ENCODE results near the gene KLHDC4.

Gene KLHDC4

DNA sequence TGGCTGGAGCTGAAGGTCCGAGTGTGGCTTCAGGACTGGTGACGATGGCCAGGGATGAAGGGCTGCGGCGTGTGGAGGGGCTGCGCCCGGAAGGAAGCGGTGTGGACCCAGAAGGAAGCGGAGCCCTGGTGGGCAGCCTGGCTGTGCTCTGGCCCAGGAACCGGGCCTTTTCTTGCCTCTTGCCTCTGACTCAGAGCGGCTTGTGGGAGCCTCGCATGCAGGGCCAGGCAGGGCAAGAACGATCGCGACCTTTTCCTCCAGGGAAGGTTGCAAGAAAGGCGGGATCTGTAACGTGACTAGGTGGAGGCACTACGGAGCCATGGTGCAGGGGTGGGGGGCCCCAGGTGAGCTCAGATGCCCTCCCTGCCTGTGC lies 85.5 kb downstream of the KLHDC4 start:
- TF ChIP-seq, protein P1, sequence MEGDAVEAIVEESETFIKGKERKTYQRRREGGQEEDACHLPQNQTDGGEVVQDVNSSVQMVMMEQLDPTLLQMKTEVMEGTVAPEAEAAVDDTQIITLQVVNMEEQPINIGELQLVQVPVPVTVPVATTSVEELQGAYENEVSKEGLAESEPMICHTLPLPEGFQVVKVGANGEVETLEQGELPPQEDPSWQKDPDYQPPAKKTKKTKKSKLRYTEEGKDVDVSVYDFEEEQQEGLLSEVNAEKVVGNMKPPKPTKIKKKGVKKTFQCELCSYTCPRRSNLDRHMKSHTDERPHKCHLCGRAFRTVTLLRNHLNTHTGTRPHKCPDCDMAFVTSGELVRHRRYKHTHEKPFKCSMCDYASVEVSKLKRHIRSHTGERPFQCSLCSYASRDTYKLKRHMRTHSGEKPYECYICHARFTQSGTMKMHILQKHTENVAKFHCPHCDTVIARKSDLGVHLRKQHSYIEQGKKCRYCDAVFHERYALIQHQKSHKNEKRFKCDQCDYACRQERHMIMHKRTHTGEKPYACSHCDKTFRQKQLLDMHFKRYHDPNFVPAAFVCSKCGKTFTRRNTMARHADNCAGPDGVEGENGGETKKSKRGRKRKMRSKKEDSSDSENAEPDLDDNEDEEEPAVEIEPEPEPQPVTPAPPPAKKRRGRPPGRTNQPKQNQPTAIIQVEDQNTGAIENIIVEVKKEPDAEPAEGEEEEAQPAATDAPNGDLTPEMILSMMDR (IDR thresholded peaks at IDR 0.05; ENCODE audit: insufficient read depth, missing control alignments) = no peak
- DNase-seq (ENCODE audit: insufficient read length, low spot score) (no peak), FAIRE-seq (no peak)

DNA sequence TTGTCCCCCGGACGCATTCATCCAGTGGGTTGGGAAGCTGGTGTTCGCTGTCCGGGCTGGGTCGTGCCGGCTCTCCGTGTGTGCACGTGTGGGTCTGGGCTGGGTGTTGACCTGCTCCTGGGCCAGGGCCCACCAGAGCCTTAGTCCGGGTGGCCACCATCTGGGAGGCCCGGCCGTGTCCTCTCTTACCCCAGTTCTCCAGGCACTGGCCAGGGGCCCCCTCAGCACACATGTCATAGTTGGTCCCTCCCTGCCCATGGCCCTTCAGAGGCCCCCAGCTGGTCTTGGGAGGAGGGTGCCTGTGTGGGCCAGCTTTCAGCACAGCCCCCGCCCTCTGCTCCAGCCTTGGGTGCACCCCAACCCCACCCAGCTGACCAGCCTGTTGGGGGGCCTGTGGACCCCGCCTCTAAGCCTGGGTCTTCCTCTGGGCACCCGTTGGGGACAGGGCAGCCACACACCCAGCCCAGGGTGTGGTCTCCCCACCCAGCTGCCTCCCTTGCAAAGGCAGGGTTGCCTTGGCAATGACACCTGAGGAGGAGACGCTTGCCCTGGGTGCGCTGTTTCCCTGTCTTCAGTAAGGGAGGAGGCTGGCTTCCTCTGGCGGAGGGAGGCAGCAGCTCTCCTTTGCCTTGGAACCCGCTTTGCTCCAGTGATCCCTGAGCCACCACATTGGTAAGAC lies 86.1 kb downstream of the KLHDC4 start:
- no peak for DNase-seq (ENCODE audit: insufficient read length, low spot score)
- FAIRE-seq = no peak
- TF ChIP-seq, protein P1 (IDR thresholded peaks at IDR 0.05; ENCODE audit: insufficient read depth, missing control alignments) = no peak

DNA sequence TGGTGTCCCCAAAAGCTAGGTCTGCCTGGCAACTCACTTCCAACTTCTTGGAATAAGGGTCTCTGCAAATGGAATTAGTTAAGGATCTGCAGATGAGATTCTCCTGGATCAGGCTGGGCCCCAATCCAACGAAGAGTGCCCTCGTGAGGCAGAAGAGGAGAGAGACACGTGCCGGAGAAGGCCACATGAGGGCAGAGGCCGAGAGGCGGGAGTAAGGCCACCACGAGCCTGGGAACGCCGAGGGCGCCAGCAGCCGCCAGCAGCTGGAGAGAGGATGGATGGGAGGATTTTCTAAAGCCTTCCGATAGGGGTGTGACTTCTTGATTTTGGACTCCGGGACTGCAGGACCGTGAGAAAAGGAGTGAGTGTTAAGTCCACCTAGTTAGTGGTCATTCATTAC lies 87.2 kb downstream of the KLHDC4 start:
- FAIRE-seq = no peak
- TF ChIP-seq, protein P1 (IDR thresholded peaks at IDR 0.05; ENCODE audit: insufficient read depth, missing control alignments) = peak; percentile 26
- DNase-seq (ENCODE audit: insufficient read length, low spot score) = no peak

DNA sequence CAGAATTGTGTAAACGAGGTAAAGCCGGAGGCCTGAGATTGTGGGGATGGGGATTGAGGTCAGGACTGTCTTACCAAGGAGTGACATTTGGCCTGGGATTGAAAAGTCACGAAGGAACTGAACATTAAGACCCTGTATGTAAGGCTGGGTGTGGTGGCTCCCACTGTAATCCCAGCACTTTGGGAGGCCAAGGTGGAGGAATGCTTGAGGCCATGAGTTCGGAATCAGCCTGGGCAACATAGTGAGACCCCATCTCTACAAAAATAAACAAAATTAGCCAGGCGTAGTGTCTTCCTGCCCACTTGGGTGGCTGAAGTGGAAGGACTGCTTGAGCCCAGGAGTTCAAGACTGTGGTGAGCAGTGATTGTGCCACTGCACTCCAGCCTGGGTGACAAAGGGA lies 88.0 kb downstream of the KLHDC4 start:
- TF ChIP-seq, protein P1 (IDR thresholded peaks at IDR 0.05; ENCODE audit: insufficient read depth, missing control alignments) = no peak
- no peak for DNase-seq (ENCODE audit: insufficient read length, low spot score)
- FAIRE-seq = no peak

DNA sequence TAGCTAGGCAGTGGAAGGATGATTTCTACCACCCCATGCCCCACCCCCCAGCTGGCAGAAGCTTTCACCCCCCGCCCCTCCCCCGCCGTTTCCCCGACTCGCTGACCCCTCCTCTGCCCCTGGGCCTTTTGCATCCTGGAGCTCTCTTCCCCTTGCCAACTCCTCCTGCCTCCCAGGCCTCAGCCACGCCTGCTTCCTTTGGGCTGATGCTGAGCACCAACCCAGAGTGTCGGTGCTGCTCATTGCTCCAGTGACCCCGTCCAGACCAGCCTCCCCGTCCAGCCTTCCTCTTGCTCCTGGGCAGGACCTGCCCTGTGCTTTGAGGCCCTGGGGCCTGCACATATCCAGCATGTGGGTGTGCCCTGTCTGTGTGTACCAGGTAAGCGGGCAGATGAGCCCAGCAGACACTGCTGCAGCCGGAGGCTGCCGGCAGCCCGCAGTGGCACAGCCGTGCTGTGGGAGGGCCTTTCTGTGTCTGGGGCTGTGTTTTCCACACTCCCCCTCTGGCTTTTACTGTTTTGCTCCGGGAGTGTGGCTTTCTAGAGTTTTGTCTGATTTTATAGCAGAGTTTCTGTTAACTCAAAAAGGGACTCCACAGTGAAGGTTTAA lies 90.6 kb downstream of the KLHDC4 start:
- TF ChIP-seq, protein P1 (IDR thresholded peaks at IDR 0.05; ENCODE audit: insufficient read depth, missing control alignments) = no peak
- FAIRE-seq (no peak), DNase-seq (ENCODE audit: insufficient read length, low spot score) (no peak)

DNA sequence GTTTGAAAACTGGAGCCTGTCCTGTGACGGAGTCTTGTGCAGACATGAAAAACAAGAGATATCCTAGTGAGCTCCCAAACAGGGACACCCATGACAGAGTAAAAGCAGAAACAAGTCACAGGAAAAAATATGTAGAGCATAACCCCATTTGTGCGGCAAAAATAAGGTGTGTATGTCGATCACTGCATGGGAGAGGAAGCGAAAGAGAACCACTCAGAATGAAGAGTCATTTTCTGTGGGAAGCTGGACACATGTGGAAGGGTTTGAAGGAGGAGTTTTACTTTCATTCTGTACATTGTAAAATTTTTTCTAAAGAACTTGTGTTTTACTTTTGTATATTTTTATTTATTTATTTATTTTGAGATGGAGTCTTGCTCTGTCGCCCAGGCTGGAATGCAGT lies 91.4 kb downstream of the KLHDC4 start:
- no peak for FAIRE-seq
- TF ChIP-seq, protein P1 (IDR thresholded peaks at IDR 0.05; ENCODE audit: insufficient read depth, missing control alignments) = no peak
- no peak for DNase-seq (ENCODE audit: insufficient read length, low spot score)

DNA sequence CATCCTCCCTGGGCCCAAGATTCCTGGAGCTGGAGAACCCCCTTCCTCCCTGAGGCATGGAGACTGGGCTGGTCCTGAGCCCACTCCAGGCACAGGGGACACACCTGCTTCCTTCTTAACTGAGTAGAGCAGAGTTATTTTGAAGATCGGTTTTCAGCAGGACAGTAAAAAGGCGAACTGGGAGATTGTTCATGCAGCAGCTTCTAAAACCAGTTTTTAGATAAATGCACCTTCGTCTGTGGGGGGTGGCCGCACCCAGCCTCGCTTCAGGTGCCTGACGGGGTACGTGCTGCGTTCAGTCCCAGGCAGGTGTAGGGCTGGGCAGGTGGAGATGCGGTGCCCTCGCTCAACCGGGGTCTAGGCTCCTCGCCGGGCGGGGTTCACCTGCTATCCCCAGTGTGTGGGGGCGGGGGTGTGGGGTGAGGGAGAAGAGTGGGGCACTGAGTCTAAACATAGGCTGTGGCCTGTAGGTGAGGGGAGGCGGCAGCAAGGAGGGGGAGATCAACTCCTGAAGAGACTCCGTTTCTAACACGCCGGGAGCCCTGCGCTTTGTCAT lies 94.0 kb downstream of the KLHDC4 start:
- DNase-seq (ENCODE audit: insufficient read length, low spot score) = no peak
- no peak for FAIRE-seq
- TF ChIP-seq, protein P1 (IDR thresholded peaks at IDR 0.05; ENCODE audit: insufficient read depth, missing control alignments) = no peak

Measured in D721Med (cell line).